Heart right ventricle (tissue), 16 donors: ENCODE measurements around the gene SH3D21. TPM values are rescaled to one million over a fixed set of nuclear protein-coding genes. Genes with fewer than 3 reads are reported as not detected.

Experiments
- ATAC-seq, 8 donors: fragments of 200-7000 bp; cut with Tn5 transposase; one replicate each; pipeline ENCODE4 v1.9.1; 2020; ENCODE audit warnings: mild to moderate bottlenecking in 8 of 8, moderate library complexity in 8 of 8, moderate number of reproducible peaks in 1 of 8
- DNase-seq, 2 donors: peaks; one replicate each; pipeline ENCODE4 v3.0.0-alpha.2; 2020
- H3K27ac ChIP-seq, 10 donors: fragments of 200-600 bp; sonication (generic) in 2 of 10; one replicate each; pipeline versions ENCODE4 v1.5.0 to v1.8.0; 2020 to 2022; ENCODE audit warnings: mild to moderate bottlenecking in 3 of 10
- H3K27me3 ChIP-seq, 7 donors: fragments of 200-600 bp; one replicate each; pipeline ENCODE4 v1.8.0; 2021 to 2022; ENCODE audit warnings: mild to moderate bottlenecking in 2 of 7
- H3K36me3 ChIP-seq, 9 donors: fragments of 200-600 bp; sonication (generic) in 1 of 9; one replicate each; pipeline versions ENCODE4 v1.5.0 to v1.8.0; 2020 to 2022; ENCODE audit warnings: mild to moderate bottlenecking in 2 of 9
- H3K4me1 ChIP-seq, 9 donors: fragments of 200-600 bp; sonication (generic) in 1 of 9; one replicate each; pipeline versions ENCODE4 v1.5.0 to v1.8.0; 2020 to 2022; ENCODE audit warnings: mild to moderate bottlenecking in 4 of 9
- H3K4me3 ChIP-seq, 10 donors: fragments of 200-600 bp; sonication (generic) in 2 of 10; one replicate each; pipeline versions ENCODE4 v1.5.0 to v1.8.0; 2020 to 2022; ENCODE audit warnings: mild to moderate bottlenecking in 7 of 10, moderate library complexity in 2 of 10
- H3K9me3 ChIP-seq, 11 donors: fragments of 200-600 bp in 10 of 11; sonication (generic) in 2 of 11; one replicate each; pipeline versions ENCODE4 v1.5.0 to v1.8.0; 2013 to 2022; ENCODE audit warnings: mild to moderate bottlenecking in 2 of 11, control low read depth in 1 of 11, moderate library complexity in 1 of 11
- WGBS, 2 donors: extraction: QIAGEN DNeasy Blood & Tissue Kit; methylation state at CpG; one replicate each; pipeline ENCODE4 v1.1.7; 2013; ENCODE audit warnings: inconsistent platforms in 1 of 2; 5-methylcytosine and 5-hydroxymethylcytosine counted together
- intact Hi-C, 10 donors: fragments of 100-400 bp; cut with DNase I; formaldehyde crosslinking; loops; one replicate each; pipeline versions ENCODE4 v1.11.1 to v1.14.2; 2022
- polyA plus RNA-seq, 2 donors: library from polyadenylated mRNA; stranded (reverse); fragments of 200-250 nt; gene quantifications; one replicate each; pipeline ENCODE4 v1.2.3, GENCODE V29; 2013
- total RNA-seq, 10 donors: library from RNA; stranded (reverse); fragmentation: NEBNext Ultra II Directional in 3 of 10; extraction: Animal tissue kit (Norgen Biotek cat#: 25700) in 3 of 10; gene quantifications; one replicate each; pipeline versions ENCODE4 v1.2.1 to v1.2.4, GENCODE V29; 2021 to 2023
- TF ChIP-seq, protein P1 (sequence below), 9 donors: fragments of 200-600 bp; sonication (generic) in 2 of 9; IDR thresholded peaks; one replicate each; pipeline versions ENCODE4 v1.5.0 to v1.8.0; 2021 to 2022; ENCODE audit warnings: antibody characterized with exemption in 9 of 9, mild to moderate bottlenecking in 5 of 9, moderate library complexity in 1 of 9
- donor health status: Arrhythmogenic right ventricular cardiomyopathy.
- donor health status: ischemic (EF 13 %, LVEDD 7.1; RV severe dilation, severe dysfunction).
- donor health status: healthy with polysubstance abuse.
- donor health status: DM: no; HTN: yes; CAD: no.
- donor health status: DM: no; HTN: no; CAD: no.
- donor health status: ischemic (EF 25% LVEDD 6.9; RV normal size, moderate dysfunction).
- donor health status: ischemic (EF 25% LVEDD 5.7; RV mildly dilated, moderate dysfunction).
- donor health status: healthy.
- donor health status: DM: yes; HTN: yes; CAD: no.
- donor health status: Ischemic cardiomyopathy.
- donor health status: ischemic (EF 35%, LVEDD 5.7; RV mildly dilated, moderate dysfunction).
- donor health status: nonischemic (EF 11% LVEDD 7.7; RV severe dilation, severe dysfunction).
- donor health status: DM: yes; HTN: yes; CAD: no.
- donor health status: PGD.
- donor health status: ischemic (EF 29% LVEDD 5.4; RV normal size, mild dysfunction).
- donor health status: nonischemic (EF 23%, LVEDD 6.1; RV moderate dilation, normal function).

Gene SH3D21
- total and polyA plus RNA-seq, 12 donors: 0.58 to 4.8 (median 1.7) TPM

GRCh38 chr1:36359911-36360550 lies 53.9 kb downstream of the SH3D21 start:
- WGBS, 2 donors: 80 to 85% methylated on average over 6 of the region's 6 CpGs
- H3K4me1 ChIP-seq: peaks cover 0 to 26% (median 8%) of the 10 kb centered on the region in 9 donors
- no peak for DNase-seq
- no peak overlapping the region for H3K4me3 ChIP-seq
- TF ChIP-seq, protein P1, sequence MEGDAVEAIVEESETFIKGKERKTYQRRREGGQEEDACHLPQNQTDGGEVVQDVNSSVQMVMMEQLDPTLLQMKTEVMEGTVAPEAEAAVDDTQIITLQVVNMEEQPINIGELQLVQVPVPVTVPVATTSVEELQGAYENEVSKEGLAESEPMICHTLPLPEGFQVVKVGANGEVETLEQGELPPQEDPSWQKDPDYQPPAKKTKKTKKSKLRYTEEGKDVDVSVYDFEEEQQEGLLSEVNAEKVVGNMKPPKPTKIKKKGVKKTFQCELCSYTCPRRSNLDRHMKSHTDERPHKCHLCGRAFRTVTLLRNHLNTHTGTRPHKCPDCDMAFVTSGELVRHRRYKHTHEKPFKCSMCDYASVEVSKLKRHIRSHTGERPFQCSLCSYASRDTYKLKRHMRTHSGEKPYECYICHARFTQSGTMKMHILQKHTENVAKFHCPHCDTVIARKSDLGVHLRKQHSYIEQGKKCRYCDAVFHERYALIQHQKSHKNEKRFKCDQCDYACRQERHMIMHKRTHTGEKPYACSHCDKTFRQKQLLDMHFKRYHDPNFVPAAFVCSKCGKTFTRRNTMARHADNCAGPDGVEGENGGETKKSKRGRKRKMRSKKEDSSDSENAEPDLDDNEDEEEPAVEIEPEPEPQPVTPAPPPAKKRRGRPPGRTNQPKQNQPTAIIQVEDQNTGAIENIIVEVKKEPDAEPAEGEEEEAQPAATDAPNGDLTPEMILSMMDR (IDR thresholded peaks at IDR 0.05): no peak
- peak overlapping the region in 2 of 10 donors; percentile 51 to 77 for H3K27ac ChIP-seq
- H3K36me3 ChIP-seq: peaks cover 0 to 90% (median 40%) of the 10 kb centered on the region in 9 donors
- H3K27me3 ChIP-seq: no peaks in the 10 kb centered on the region
- H3K9me3 ChIP-seq: no peaks in the 10 kb centered on the region
- peak in 3 of 8 donors; percentile 31 to 32 (median 32) for ATAC-seq
- intact Hi-C loops: loop anchor here in 1 of 10 donors (10.0 kb wide), 1 partner anchor 55 kb away; the partner anchor contains the start of gene SH3D21

DNA sequence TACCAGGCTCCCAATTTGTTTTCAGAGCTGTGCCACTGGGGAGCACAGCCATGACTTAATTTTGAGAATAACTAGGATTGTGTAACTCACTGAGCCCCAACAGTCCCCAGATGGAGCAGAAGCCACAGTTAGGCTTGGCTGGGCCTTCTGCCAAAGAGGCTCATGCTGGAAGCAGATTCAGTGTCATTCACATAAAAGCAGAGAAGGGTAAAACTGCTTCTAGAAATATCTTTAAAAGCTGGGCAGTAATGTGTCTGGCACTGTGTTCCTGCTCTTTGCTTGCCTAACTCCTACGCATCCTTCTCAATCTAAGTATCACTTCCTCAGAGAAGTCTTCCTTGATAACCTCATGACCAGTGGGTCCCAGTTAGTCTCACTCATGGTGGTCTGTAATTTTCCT lies 59.2 kb downstream of the SH3D21 start:
- H3K27me3 ChIP-seq: no peaks in the 10 kb centered on the region
- H3K9me3 ChIP-seq: no peaks in the 10 kb centered on the region
- no peak overlapping the region for H3K4me3 ChIP-seq
- TF ChIP-seq, protein P1 (IDR thresholded peaks at IDR 0.05): no peak
- intact Hi-C loops: loop anchor here in 5 of 10 donors (5.0 to 10.0 kb wide), 4 partner anchors 38 to 61 kb away; partner anchors contain the start of genes SH3D21 (in 3 of the 5) and EVA1B (in 1 of the 5)
- 61 to 71% methylated on average over 1 of the region's 1 CpG for WGBS, 2 donors
- H3K4me1 ChIP-seq: peaks cover 11 to 56% (median 35%) of the 10 kb centered on the region in 9 donors
- DNase-seq (peak; percentile 62 to 67), ATAC-seq (peak in 7 of 8 donors; percentile 30 to 51 (median 43))
- H3K36me3 ChIP-seq: peaks cover 0 to 53% (median 4%) of the 10 kb centered on the region in 9 donors
- H3K27ac ChIP-seq: peak overlapping the region in 8 of 10 donors; percentile 51 to 83 (median 69)

DNA sequence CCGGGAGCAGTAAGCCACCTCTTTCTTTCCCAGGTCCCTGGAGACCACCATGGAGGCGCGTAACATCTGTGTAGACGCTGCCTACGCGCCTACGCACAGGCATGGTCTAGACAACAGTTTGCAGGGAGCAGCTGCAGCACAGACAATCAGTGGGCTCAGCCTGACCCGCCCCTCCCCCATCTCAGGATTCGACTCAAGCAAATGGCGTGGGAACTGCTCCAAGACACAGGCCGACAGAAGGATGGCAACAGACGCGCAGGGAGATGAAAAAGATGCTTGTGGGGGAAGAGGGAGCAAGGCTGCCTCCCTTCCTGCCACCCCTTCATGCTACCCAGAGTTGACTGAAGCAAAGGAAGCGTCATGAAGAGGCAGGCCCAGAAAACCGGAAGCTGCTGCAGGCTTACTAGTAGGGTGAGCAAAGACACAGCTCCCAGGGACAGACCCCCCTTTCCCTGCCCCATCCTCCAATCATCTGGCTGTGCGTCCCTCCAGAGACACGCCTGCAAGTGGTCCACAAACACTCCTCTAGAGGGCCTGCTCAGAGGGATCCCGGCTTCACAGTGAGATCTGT lies 60.0 kb downstream of the SH3D21 start:
- Histone ChIP-seq H3K9me3 (no peaks in the 10 kb centered on the region), H3K4me3 (no peak overlapping the region), H3K27me3 (no peaks in the 10 kb centered on the region), H3K4me1 (peaks cover 11 to 61% (median 35%) of the 10 kb centered on the region in 9 donors), H3K27ac (peak overlapping the region in 9 of 10 donors; percentile 51 to 83 (median 68)), H3K36me3 (peaks cover 0 to 47% (median 0%) of the 10 kb centered on the region in 9 donors)
- peak; percentile 43 to 75 (median 68) for ATAC-seq
- 45 to 54% methylated on average over 18 of the region's 18 CpGs for WGBS, 2 donors
- intact Hi-C loops: loop anchor here in 5 of 10 donors (5.0 to 10.0 kb wide), 4 partner anchors 39 to 61 kb away; partner anchors contain the start of genes SH3D21 (in 3 of the 5) and EVA1B (in 1 of the 5)
- DNase-seq: peak in 1 of 2 donors; percentile 72
- TF ChIP-seq, protein P1 (IDR thresholded peaks at IDR 0.05): peak in 2 of 9 donors; percentile 7 to 28

DNA sequence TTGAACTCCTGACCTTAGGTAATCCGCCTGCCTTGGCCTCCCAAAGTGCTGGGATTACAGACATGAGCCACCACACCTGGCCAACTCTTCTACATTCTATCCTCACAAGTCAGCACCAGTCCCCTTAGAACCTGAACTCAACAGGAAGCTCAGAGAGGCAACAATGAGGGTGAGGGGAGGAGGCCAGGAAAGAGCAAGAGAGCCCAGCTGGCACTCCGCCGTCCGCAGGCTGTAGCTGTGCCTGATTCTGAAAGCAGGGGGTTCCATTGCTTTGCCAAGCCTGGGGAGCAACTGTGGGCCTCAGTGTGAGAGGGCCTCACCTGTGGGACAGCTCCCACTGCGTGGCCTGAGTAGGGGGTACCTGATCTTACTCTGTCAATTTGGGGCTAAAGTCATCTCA lies 60.9 kb downstream of the SH3D21 start:
- Histone ChIP-seq H3K36me3 (peaks cover 0 to 38% (median 0%) of the 10 kb centered on the region in 9 donors), H3K9me3 (no peaks in the 10 kb centered on the region), H3K4me1 (peaks cover 20 to 70% (median 44%) of the 10 kb centered on the region in 9 donors), H3K27ac (peak overlapping the region in 8 of 10 donors; percentile 15 to 83 (median 69)), H3K27me3 (no peaks in the 10 kb centered on the region), H3K4me3 (no peak overlapping the region)
- TF ChIP-seq, protein P1 (IDR thresholded peaks at IDR 0.05): no peak
- ATAC-seq (no peak), DNase-seq (no peak)
- intact Hi-C loops: loop anchor here in 5 of 10 donors (5.0 to 10.0 kb wide), 4 partner anchors 40 to 62 kb away; partner anchors contain the start of genes SH3D21 (in 3 of the 5) and EVA1B (in 1 of the 5)
- 62 to 74% methylated on average over 5 of the region's 5 CpGs for whole genome bisulfite sequencing, 2 donors
